ENCODE results near the gene ENDOV. TPM values are rescaled to one million over a fixed set of nuclear protein-coding genes. Genes with fewer than 3 reads are reported as not detected.

Gene ENDOV
- polyA plus RNA-seq, 1 donor (not counting 4 experiments of a cell fraction or from before 2014, with no cell fraction given): 10.9 TPM

DNA sequence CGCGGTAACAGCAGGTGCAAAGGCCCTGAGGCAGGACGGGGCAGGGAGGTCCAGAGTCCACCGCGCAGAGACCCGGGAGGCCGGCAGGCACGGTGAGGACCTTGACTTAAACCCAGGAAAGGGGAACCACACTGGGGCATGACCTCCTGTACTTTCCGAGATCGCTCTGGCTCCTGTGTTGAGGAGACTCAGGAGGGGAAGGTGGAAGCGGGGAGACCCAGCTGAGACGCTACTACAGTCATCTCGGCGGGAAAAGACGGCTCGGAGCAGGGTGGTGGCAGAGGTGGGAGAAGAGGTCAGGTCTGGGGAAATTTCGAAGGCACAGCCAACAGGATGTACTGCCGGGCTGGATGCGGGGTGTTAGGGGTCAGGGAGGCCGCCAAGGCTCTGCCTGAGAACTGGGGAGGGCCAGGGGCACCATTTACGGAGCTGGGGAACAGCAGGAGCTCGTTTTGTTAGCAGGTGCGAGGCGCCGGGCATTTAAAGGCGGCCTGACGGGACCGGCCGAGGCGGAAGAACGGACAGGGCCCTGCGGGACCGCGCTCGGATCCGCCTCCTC lies 39.1 kb downstream of the ENDOV start:
- dilution Hi-C loops (cut with MboI; ENCODE audit: extremely low pct_ligation_motif_present, low sequenced_read_pairs): no loop called here
- H2AFZ ChIP-seq (ENCODE audit: control insufficient read depth, low read length): peak overlapping the region; percentile 58
- peak overlapping the region; percentile 89 for H3K27ac ChIP-seq (ENCODE audit: control insufficient read depth, insufficient read depth, low read length)
- H4K20me1 ChIP-seq (ENCODE audit: control insufficient read depth, extremely low read depth, insufficient read depth, low read length): no peaks in the 10 kb centered on the region
- FAIRE-seq (no peak), DNase-seq (ENCODE audit: low read depth, low spot score) (no peak)
- peak overlapping the region; percentile 94 for H3K9ac ChIP-seq (ENCODE audit: control insufficient read depth, extremely low read depth, insufficient read depth, low read length)
- H3K9me1 ChIP-seq (ENCODE audit: control insufficient read depth, extremely low read depth, insufficient read depth, low read length): no peaks in the 10 kb centered on the region
- peak overlapping the region; percentile 64 to 89 (median 88) for H3K4me3 ChIP-seq (ENCODE audit: control insufficient read depth in 2 of 3, extremely low read depth in 1 of 3, insufficient read depth in 2 of 3, low read depth in 1 of 3, low read length in 3 of 3)
- peaks cover 24% of the 10 kb centered on the region for H3K4me1 ChIP-seq (ENCODE audit: control insufficient read depth, extremely low read depth, insufficient read depth, low read length)
- H3K79me2 ChIP-seq (ENCODE audit: control insufficient read depth, insufficient read depth, low read length): no peaks in the 10 kb centered on the region
- peak overlapping the region; percentile 98 for H3K4me2 ChIP-seq (ENCODE audit: control insufficient read depth, extremely low read depth, insufficient read depth, low read depth, low read length)
- TF ChIP-seq, protein P1, sequence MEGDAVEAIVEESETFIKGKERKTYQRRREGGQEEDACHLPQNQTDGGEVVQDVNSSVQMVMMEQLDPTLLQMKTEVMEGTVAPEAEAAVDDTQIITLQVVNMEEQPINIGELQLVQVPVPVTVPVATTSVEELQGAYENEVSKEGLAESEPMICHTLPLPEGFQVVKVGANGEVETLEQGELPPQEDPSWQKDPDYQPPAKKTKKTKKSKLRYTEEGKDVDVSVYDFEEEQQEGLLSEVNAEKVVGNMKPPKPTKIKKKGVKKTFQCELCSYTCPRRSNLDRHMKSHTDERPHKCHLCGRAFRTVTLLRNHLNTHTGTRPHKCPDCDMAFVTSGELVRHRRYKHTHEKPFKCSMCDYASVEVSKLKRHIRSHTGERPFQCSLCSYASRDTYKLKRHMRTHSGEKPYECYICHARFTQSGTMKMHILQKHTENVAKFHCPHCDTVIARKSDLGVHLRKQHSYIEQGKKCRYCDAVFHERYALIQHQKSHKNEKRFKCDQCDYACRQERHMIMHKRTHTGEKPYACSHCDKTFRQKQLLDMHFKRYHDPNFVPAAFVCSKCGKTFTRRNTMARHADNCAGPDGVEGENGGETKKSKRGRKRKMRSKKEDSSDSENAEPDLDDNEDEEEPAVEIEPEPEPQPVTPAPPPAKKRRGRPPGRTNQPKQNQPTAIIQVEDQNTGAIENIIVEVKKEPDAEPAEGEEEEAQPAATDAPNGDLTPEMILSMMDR (optimal IDR thresholded peaks at IDR 0.05 in 1 of 3, IDR thresholded peaks at IDR 0.05 in 1 of 3, conservative IDR thresholded peaks at IDR 0.05 in 1 of 3; ENCODE audit: extremely low read depth in 1 of 3, insufficient read depth in 2 of 3, low read length in 3 of 3): no peak
- no peak for TF ChIP-seq EZH2 (IDR thresholded peaks at IDR 0.05; ENCODE audit: low read length)
- peaks cover 5% of the 10 kb centered on the region for H3K27me3 ChIP-seq (ENCODE audit: control insufficient read depth, extremely low read depth, insufficient read depth, low read length)
- H3K9me3 ChIP-seq (ENCODE audit: control insufficient read depth, low read depth, low read length): no peaks in the 10 kb centered on the region
- H3K36me3 ChIP-seq (ENCODE audit: control insufficient read depth in 2 of 2, extremely low read depth in 1 of 2, insufficient read depth in 2 of 2, low read length in 2 of 2): no peaks in the 10 kb centered on the region

DNA sequence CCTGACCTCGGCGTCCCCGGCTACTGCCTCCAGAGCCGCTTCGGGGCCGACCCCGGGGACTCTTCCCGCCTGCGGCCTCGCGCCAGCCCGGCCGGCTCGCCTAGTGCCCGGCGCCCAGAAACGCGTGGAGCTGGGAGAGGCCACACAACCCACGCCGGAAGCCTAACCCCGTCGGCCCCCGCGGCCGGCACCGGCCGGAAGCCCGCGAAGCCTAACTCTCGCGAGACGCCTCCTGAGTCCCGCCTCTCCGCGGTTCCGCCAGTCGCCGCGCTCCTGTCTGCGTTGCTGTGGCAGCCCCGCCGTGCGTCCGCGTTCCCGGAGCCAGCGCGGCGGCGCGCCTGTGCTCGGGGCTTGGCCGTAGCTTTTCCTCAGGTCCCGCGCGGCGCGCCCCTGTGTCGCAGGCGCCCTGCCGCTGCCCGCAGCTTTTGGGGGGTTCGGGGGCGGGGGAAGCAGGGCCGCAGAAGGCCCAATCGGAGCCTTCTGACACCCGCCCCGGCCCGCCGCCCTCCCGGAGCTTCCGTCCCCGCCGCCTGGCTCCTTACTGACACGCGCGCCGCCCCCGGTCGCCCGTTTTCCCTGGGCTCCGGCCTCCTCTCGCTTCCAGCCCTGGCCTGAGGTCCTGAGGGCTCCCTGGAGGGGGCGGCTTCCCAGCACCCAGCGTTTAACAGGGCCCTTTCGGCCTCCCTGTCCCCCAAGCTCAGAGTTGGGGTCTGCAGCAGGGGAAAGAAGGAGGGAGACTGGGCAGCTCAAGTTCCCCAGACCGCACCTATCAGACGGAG lies 39.8 kb downstream of the ENDOV start:
- H3K4me3 ChIP-seq (ENCODE audit: control insufficient read depth in 2 of 3, extremely low read depth in 1 of 3, insufficient read depth in 2 of 3, low read depth in 1 of 3, low read length in 3 of 3): peak overlapping the region; percentile 64 to 89 (median 88)
- DNase-seq (ENCODE audit: low read depth, low spot score) (peak; percentile 75), FAIRE-seq (no peak)
- H3K9me1 ChIP-seq (ENCODE audit: control insufficient read depth, extremely low read depth, insufficient read depth, low read length): no peaks in the 10 kb centered on the region
- no peaks in the 10 kb centered on the region for H3K36me3 ChIP-seq (ENCODE audit: control insufficient read depth in 2 of 2, extremely low read depth in 1 of 2, insufficient read depth in 2 of 2, low read length in 2 of 2)
- H3K27me3 ChIP-seq (ENCODE audit: control insufficient read depth, extremely low read depth, insufficient read depth, low read length): peaks cover 5% of the 10 kb centered on the region
- peak overlapping the region; percentile 94 for H3K9ac ChIP-seq (ENCODE audit: control insufficient read depth, extremely low read depth, insufficient read depth, low read length)
- no peaks in the 10 kb centered on the region for H4K20me1 ChIP-seq (ENCODE audit: control insufficient read depth, extremely low read depth, insufficient read depth, low read length)
- peaks cover 24% of the 10 kb centered on the region for H3K4me1 ChIP-seq (ENCODE audit: control insufficient read depth, extremely low read depth, insufficient read depth, low read length)
- TF ChIP-seq, protein P1 (optimal IDR thresholded peaks at IDR 0.05 in 1 of 3, IDR thresholded peaks at IDR 0.05 in 1 of 3, conservative IDR thresholded peaks at IDR 0.05 in 1 of 3; ENCODE audit: extremely low read depth in 1 of 3, insufficient read depth in 2 of 3, low read length in 3 of 3): no peak
- no peak for TF ChIP-seq EZH2 (IDR thresholded peaks at IDR 0.05; ENCODE audit: low read length)
- dilution Hi-C loops (cut with MboI; ENCODE audit: extremely low pct_ligation_motif_present, low sequenced_read_pairs): no loop called here
- no peaks in the 10 kb centered on the region for H3K9me3 ChIP-seq (ENCODE audit: control insufficient read depth, low read depth, low read length)
- H2AFZ ChIP-seq (ENCODE audit: control insufficient read depth, low read length): peak overlapping the region; percentile 75
- peak overlapping the region; percentile 98 for H3K4me2 ChIP-seq (ENCODE audit: control insufficient read depth, extremely low read depth, insufficient read depth, low read depth, low read length)
- no peaks in the 10 kb centered on the region for H3K79me2 ChIP-seq (ENCODE audit: control insufficient read depth, insufficient read depth, low read length)
- peak overlapping the region; percentile 89 for H3K27ac ChIP-seq (ENCODE audit: control insufficient read depth, insufficient read depth, low read length)
